Hematopoietic multipotent progenitor cell treated with erythropoietin and hydrocortisone succinate and interleukin-3 and kit ligand, for 6 days (in vitro differentiated cells): Measurements from ENCODE around the gene GMEB2.

Experiments
- DNase-seq: peaks from one replicate; pipeline ENCODE4 v3.0.0-alpha.2; 2015

The GMEB2 gene

GRCh38 chr20:63556873-63557478, 69.9 kb downstream of the GMEB2 start:
- no peak for DNase-seq

GRCh38 chr20:63555661-63556381, 71.1 kb downstream of the GMEB2 start:
- DNase-seq = no peak

- no peak for DNase-seq
Measured at GRCh38 chr20:63554361-63555278, 72.3 kb downstream of the GMEB2 start.

GRCh38 chr20:63553933-63554290, 73.0 kb downstream of the GMEB2 start, which contains the start of gene FNDC11:
Gene FNDC11, plus strand, starts transcription at chr20:63554159. Its CDS starts 1,505 bp downstream, at chr20:63555664.
- DNase-seq = peak; percentile 55

- peak; percentile 90 for DNase-seq
Measured at GRCh38 chr20:63553251-63553932, 73.5 kb downstream of the GMEB2 start.

- peak; percentile 85 for DNase-seq
Measured at GRCh38 chr20:63552481-63553249, 74.2 kb downstream of the GMEB2 start.

- DNase-seq = no peak
Measured at GRCh38 chr20:63551068-63551467, 75.8 kb downstream of the GMEB2 start.

GRCh38 chr20:63549679-63550282, 77.1 kb downstream of the GMEB2 start:
- DNase-seq = no peak

- DNase-seq = no peak
Measured at GRCh38 chr20:63549019-63549418, 77.9 kb downstream of the GMEB2 start.

GRCh38 chr20:63548542-63548941, 78.4 kb downstream of the GMEB2 start:
- no peak for DNase-seq

- no peak for DNase-seq
Measured at GRCh38 chr20:63547725-63548480, 79.0 kb downstream of the GMEB2 start, which contains the start of gene SRMS. Gene SRMS, minus strand, starts transcription at chr20:63547749. Its CDS starts 286 bp downstream, at chr20:63547463.

- no peak for DNase-seq
Measured at GRCh38 chr20:63546956-63547724, 79.8 kb downstream of the GMEB2 start.

- DNase-seq = no peak
Measured at GRCh38 chr20:63546256-63546955, 80.5 kb downstream of the GMEB2 start.

GRCh38 chr20:63545814-63546213, 81.1 kb downstream of the GMEB2 start:
- no peak for DNase-seq

GRCh38 chr20:63544958-63545516, 81.9 kb downstream of the GMEB2 start:
- no peak for DNase-seq

- DNase-seq = no peak
Measured at GRCh38 chr20:63544241-63544957, 82.5 kb downstream of the GMEB2 start.

GRCh38 chr20:63543733-63544132, 83.2 kb downstream of the GMEB2 start:
- no peak for DNase-seq

- no peak for DNase-seq
Measured at GRCh38 chr20:63543131-63543530, 83.8 kb downstream of the GMEB2 start.
